HG03565 (cell line): ENCODE measurements around the gene NAV2.

Source experiments
- ATAC-seq: cut with Tn5 transposase; IDR thresholded peaks from one replicate; pipeline ENCODE4 v1.9.1; 2021; ENCODE audit warnings: mild to moderate bottlenecking, moderate library complexity; ENCODE audit not compliant: unreplicated experiment

NAV2 gene

GRCh38 chr11:19712281-19713195 lies at the start of gene NAV2:
TSS of gene NAV2 (plus strand) at chr11:19712837. CDS start at chr11:19713696, 859 bp downstream.
- peak; percentile 99 for ATAC-seq

- ATAC-seq: no peak
Measured at GRCh38 chr11:19663206-19663605, 49.4 kb upstream of the NAV2 start.

- ATAC-seq: no peak
Measured at GRCh38 chr11:19664886-19665548, 47.6 kb upstream of the NAV2 start.

- ATAC-seq: no peak
Measured at GRCh38 chr11:19666951-19667350, 45.7 kb upstream of the NAV2 start.

- no peak for ATAC-seq
Measured at GRCh38 chr11:19669511-19669910, 43.1 kb upstream of the NAV2 start.

- ATAC-seq: no peak
Measured at GRCh38 chr11:19670030-19670791, 42.4 kb upstream of the NAV2 start.

GRCh38 chr11:19672586-19673206 lies 39.9 kb upstream of the NAV2 start:
- ATAC-seq: no peak

GRCh38 chr11:19673924-19674729 lies 38.5 kb upstream of the NAV2 start:
- no peak for ATAC-seq

GRCh38 chr11:19674836-19675235 lies 37.8 kb upstream of the NAV2 start:
- no peak for ATAC-seq

GRCh38 chr11:19675397-19675796 lies 37.2 kb upstream of the NAV2 start:
- ATAC-seq: no peak

- no peak for ATAC-seq
Measured at GRCh38 chr11:19676475-19677380, 35.9 kb upstream of the NAV2 start.

GRCh38 chr11:19677381-19678080 lies 35.1 kb upstream of the NAV2 start:
- no peak for ATAC-seq

GRCh38 chr11:19679952-19680828 lies 32.4 kb upstream of the NAV2 start:
- no peak for ATAC-seq

- ATAC-seq: no peak
Measured at GRCh38 chr11:19680829-19681368, 31.7 kb upstream of the NAV2 start.

GRCh38 chr11:19683141-19683805 lies 29.4 kb upstream of the NAV2 start:
- ATAC-seq: no peak

GRCh38 chr11:19683862-19684491 lies 28.7 kb upstream of the NAV2 start:
- ATAC-seq: no peak
